GM06990 (cell line): ENCODE measurements around the gene ARHGAP33.

ENCODE experiments used
- DNase-seq: peaks from one replicate; pipeline ENCODE4 v3.0.0-alpha.2; 2011; ENCODE audit not compliant: insufficient read length; ENCODE audit errors: extremely low read depth
- H3K27me3 ChIP-seq: replicated peaks from 2 replicates; pipeline ENCODE4 v1.6.0; 2011; ENCODE audit warnings: low read length; ENCODE audit not compliant: control insufficient read depth, insufficient read depth
- H3K36me3 ChIP-seq: 2 replicates; pipeline ENCODE4 v1.5.1; 2011; ENCODE audit warnings: low read length; ENCODE audit not compliant: control insufficient read depth, insufficient read depth
- H3K4me3 ChIP-seq: replicated peaks from 2 replicates; pipeline ENCODE4 v1.5.1; 2011; ENCODE audit warnings: low read depth, mild to moderate bottlenecking, control low read depth, low read length
- CTCF ChIP-seq: IDR thresholded peaks from 2 replicates; pipeline ENCODE4 v1.5.1; 2011; ENCODE audit warnings: low read length, control low read depth, mild to moderate bottlenecking, inconsistent platforms; ENCODE audit not compliant: insufficient read depth, poor library complexity, severe bottlenecking

Gene ARHGAP33

GRCh38 chr19:35785339-35785627 is 9.9 kb downstream of the ARHGAP33 start:
- H3K36me3 ChIP-seq: no peaks in the 10 kb centered on the region; the same call in 1 of the 2 replicates
- H3K4me3 ChIP-seq: no peak overlapping the region
- no peaks in the 10 kb centered on the region for H3K27me3 ChIP-seq
- TF ChIP-seq CTCF: no peak
- DNase-seq: no peak

DNA sequence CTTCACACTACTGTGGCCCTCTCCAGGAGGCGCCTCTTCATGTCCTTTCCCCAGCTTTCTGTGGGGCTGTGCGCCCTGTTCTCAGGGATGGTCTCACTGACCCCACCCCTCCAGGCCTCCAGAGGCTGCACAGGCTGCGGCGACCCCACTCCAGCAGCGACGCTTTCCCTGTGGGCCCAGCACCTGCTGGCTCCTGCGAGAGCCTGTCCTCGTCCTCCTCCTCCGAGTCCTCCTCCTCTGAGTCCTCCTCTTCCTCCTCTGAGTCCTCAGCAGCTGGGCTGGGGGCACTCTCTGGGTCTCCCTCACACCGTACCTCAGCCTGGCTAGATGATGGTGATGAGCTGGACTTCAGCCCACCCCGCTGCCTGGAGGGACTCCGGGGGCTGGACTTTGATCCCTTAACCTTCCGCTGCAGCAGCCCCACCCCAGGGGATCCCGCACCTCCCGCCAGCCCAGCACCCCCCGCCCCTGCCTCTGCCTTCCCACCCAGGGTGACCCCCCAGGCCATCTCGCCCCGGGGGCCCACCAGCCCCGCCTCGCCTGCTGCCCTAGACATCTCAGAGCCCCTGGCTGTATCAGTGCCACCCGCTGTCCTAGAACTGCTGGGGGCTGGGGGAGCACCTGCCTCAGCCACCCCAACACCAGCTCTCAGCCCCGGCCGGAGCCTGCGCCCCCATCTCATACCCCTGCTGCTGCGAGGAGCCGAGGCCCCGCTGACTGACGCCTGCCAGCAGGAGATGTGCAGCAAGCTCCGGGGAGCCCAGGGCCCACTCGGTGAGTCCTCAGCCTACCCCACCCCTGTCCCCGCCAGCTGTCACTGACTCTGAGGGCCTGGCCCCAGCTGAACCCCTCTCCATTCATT is 11.2 kb downstream of the ARHGAP33 start:
- Histone ChIP-seq H3K36me3 (no peaks in the 10 kb centered on the region; the same call in 1 of the 2 replicates), H3K27me3 (no peaks in the 10 kb centered on the region), H3K4me3 (no peak overlapping the region)
- no peak for DNase-seq
- no peak for TF ChIP-seq CTCF

DNA sequence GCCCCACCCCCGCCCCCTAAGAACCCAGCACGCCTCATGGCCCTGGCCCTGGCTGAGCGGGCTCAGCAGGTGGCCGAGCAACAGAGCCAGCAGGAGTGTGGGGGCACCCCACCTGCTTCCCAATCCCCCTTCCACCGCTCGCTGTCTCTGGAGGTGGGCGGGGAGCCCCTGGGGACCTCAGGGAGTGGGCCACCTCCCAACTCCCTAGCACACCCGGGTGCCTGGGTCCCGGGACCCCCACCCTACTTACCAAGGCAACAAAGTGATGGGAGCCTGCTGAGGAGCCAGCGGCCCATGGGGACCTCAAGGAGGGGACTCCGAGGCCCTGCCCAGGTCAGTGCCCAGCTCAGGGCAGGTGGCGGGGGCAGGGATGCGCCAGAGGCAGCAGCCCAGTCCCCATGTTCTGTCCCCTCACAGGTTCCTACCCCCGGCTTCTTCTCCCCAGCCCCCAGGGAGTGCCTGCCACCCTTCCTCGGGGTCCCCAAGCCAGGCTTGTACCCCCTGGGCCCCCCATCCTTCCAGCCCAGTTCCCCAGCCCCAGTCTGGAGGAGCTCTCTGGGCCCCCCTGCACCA is 11.9 kb downstream of the ARHGAP33 start:
- no peak for DNase-seq
- no peak overlapping the region for H3K4me3 ChIP-seq
- TF ChIP-seq CTCF: no peak
- H3K36me3 ChIP-seq: no peaks in the 10 kb centered on the region
- no peaks in the 10 kb centered on the region for H3K27me3 ChIP-seq

DNA sequence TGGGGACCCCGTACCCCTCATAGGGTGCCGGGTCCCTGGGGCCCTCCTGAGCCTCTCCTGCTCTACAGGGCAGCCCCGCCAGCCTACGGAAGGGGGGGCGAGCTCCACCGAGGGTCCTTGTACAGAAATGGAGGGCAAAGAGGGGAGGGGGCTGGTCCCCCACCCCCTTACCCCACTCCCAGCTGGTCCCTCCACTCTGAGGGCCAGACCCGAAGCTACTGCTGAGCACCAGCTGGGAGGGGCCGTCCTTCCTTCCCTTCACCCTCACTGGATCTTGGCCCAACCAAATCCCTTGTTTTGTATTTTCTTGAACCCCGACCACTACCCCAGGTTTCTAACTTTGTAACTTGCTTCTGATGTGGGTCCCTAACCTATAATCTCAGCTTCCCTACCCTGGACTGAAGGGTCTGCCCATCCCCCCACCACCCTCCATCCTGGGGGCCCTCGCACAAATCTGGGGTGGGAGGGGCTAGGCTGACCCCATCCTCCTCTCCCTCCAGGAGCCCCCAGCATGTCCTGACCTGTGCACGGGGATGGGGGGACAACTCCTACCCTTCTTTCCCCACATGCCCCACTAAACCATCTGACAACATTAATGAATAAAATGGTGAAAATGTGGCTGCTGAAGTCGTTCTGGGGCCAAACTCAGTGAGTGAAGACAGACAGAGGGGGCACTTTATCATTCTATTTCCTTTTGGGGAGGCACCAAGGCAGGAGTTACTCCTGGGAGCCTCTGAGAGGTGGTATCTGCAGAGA is 13.0 kb downstream of the ARHGAP33 start:
- TF ChIP-seq CTCF: no peak
- H3K27me3 ChIP-seq: no peaks in the 10 kb centered on the region
- no peak overlapping the region for H3K4me3 ChIP-seq
- DNase-seq: no peak
- H3K36me3 ChIP-seq: no peaks in the 10 kb centered on the region

DNA sequence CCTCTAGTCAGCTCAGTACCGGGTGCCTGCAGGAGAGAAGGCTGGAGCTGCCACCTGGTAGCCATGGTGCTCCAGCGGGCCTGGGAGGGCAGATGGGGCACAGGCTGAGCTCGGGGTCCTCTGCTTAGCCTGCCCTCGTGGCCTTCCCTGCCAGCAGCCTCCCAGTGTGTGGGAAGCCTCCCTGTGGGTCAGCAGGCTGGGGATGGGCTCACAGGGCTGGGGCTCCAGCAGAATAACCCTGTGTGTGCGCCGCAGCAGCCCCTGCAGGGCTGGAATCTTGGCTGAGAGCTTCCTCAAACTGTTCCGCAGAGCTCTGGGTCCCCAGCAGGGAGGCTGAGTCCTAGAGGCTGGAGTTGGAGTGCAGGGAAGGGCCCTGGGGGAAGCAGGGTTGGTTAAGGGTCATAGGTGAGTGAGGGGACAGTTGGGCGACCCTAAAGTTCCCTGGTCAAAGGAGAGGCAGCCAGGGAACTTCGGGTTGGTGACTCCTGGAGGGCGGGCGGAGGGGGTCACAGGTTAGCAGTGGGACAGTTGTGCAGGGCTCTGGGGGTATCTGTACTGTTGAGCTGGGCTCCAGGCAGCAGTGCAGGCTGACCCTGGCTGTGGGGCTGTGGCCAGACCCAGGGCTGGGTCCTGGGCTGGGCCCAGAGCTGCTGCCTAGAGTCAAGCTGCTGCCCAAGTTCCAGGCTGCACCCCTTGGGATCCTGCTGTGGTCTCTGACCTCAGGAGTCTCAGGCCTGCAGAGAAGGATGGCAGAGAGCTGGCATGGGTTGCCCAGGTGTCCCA is 14.0 kb downstream of the ARHGAP33 start:
- no peaks in the 10 kb centered on the region for H3K27me3 ChIP-seq
- no peak for TF ChIP-seq CTCF
- no peak overlapping the region for H3K4me3 ChIP-seq
- no peak for DNase-seq
- H3K36me3 ChIP-seq: no peaks in the 10 kb centered on the region
